Right atrium auricular region (tissue), 2 donors: ENCODE results near the gene ATP11A. TPM values are rescaled to one million over a fixed set of nuclear protein-coding genes. Genes with fewer than 3 reads are reported as not detected.

Source experiments
- DNase-seq: peaks from one replicate; pipeline ENCODE4 v3.0.0-alpha.2; 2019; ENCODE audit warnings: low spot score
- H3K27ac ChIP-seq, 2 donors: fragments of 200-600 bp; sonication (generic); 1 replicate in 1 of 2; 2 replicates in 1 of 2; pipeline ENCODE4 v1.5.1; 2016 to 2019
- H3K27me3 ChIP-seq, 2 donors: fragments of 200-600 bp; sonication (generic); one replicate each; pipeline versions ENCODE4 v1.5.1 to v1.6.0; 2017 to 2019
- H3K36me3 ChIP-seq: fragments of 200-600 bp; sonication (generic); one replicate; pipeline ENCODE4 v1.5.1; 2016
- H3K4me1 ChIP-seq, 2 donors: fragments of 200-600 bp; sonication (generic); one replicate each; pipeline versions ENCODE4 v1.5.1 to v1.6.0; 2017 to 2019
- H3K4me3 ChIP-seq, 2 donors: fragments of 200-600 bp; sonication (generic); 1 replicate in 1 of 2; 2 replicates in 1 of 2; pipeline ENCODE4 v1.5.1; 2017 to 2019; ENCODE audit warnings: mild to moderate bottlenecking in 1 of 2, moderate library complexity in 1 of 2
- H3K9me3 ChIP-seq, 2 donors: fragments of 200-600 bp; sonication (generic); one replicate each; pipeline ENCODE4 v1.5.1; 2019
- total RNA-seq, 2 donors: library from RNA; depleted of rRNA; stranded (reverse); fragments of >200 nt; gene quantifications; one replicate each; pipeline ENCODE4 v1.1.0, GENCODE V29; 2016
- TF ChIP-seq, protein P1 (sequence below), 2 donors: fragments of 200-600 bp; sonication (generic); IDR thresholded peaks; one replicate each; pipeline ENCODE4 v1.5.1; 2019; ENCODE audit warnings: antibody characterized with exemption in 2 of 2

Gene ATP11A
- total RNA-seq, 2 donors from 2014 or later = 31.8 to 48.6 TPM

DNA sequence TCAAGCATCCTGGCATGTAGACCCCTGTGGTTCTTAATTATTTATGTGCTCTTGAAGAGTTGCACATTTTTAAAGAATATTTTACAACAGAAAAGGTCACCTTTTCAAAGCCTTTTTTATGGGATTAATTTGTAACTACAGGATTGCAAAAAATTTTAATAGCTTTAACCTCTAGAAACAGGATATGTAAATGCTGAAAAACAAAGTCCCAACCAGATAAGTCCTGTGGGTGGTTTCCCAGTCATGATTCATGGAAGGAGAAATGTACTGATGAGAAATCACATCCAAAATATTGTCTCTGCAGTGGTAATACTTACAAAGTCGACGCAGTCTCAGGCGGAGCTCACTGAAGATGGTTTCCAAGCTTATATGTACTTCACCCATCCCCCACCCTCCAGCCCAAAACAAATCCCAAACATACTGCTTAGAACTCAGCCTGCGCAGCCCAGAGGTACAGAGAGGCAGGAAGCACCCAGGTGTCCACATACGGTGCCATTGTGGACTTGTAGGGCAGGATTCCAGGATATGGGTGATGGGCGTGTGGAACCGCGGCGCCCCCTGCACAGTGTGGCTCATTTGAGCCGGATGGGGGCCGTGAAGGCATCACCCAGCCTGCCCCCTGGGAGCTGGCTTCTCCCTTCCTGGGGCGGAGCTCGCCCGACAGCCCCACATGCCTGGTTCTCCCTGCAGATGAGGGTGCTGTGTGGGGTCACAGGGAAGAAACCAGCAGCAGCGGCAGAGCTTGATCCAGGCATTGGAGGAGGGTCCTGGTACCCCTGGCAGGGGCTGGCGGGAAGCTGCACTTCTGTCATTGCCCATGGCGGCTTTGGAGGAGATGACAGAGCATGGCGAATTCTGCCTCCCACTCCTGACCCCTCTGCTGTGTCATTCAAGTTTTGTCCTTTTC is 101.2 kb downstream of the ATP11A start:
- TF ChIP-seq, protein P1, sequence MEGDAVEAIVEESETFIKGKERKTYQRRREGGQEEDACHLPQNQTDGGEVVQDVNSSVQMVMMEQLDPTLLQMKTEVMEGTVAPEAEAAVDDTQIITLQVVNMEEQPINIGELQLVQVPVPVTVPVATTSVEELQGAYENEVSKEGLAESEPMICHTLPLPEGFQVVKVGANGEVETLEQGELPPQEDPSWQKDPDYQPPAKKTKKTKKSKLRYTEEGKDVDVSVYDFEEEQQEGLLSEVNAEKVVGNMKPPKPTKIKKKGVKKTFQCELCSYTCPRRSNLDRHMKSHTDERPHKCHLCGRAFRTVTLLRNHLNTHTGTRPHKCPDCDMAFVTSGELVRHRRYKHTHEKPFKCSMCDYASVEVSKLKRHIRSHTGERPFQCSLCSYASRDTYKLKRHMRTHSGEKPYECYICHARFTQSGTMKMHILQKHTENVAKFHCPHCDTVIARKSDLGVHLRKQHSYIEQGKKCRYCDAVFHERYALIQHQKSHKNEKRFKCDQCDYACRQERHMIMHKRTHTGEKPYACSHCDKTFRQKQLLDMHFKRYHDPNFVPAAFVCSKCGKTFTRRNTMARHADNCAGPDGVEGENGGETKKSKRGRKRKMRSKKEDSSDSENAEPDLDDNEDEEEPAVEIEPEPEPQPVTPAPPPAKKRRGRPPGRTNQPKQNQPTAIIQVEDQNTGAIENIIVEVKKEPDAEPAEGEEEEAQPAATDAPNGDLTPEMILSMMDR (IDR thresholded peaks at IDR 0.05) = no peak
- Histone ChIP-seq H3K27me3 (no peaks in the 10 kb centered on the region), H3K9me3 (no peaks in the 10 kb centered on the region), H3K4me1 (peaks cover 0 to 17% of the 10 kb centered on the region in 2 donors), H3K36me3 (no peaks in the 10 kb centered on the region), H3K4me3 (no peak overlapping the region), H3K27ac (no peak overlapping the region)
- DNase-seq = peak; percentile 32

DNA sequence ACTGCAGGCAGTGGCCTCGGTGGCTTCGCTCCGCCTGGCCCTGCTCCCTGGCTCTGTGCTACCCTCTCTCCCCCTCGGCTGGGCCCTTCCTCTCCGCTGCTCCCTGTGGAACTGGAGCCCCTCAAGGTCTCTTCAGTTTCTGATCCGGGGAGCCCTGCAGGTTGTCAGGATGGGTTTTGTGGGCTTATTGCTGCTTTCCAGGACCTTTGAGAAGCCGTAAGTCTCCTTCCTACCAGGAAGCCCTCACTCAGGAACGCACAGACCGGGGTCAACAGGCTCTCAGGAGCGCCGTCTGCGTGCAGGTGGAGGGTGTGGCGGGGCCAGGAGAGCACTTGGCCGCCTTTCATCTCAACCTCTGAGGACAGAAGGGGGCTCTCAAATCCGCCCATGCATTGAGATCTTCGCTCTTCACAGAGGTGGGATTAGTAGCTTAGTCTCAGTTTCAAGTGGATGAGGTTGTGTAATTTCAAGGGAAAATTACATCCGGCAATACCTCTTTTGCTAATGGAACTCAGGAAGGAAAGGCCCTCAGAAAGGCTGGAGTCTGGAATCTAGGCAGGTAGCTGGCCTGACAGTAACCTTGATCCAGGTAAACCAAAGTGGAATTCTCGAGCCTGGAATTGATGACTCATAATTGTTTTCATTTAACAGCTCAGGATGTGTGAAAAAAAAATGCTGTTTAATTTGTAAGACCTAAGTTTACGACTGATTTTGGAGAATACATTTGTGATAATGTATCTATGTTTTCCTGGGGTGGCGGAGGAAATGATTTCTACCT is 102.0 kb downstream of the ATP11A start:
- Histone ChIP-seq H3K9me3 (no peaks in the 10 kb centered on the region), H3K27ac (no peak overlapping the region), H3K4me1 (peaks cover 0 to 17% of the 10 kb centered on the region in 2 donors), H3K4me3 (no peak overlapping the region), H3K36me3 (no peaks in the 10 kb centered on the region), H3K27me3 (no peaks in the 10 kb centered on the region)
- peak; percentile 32 for DNase-seq
- TF ChIP-seq, protein P1 (IDR thresholded peaks at IDR 0.05) = no peak

- Histone ChIP-seq H3K4me1 (peaks cover 0 to 17% of the 10 kb centered on the region in 2 donors), H3K27me3 (no peaks in the 10 kb centered on the region), H3K4me3 (no peak overlapping the region), H3K36me3 (no peaks in the 10 kb centered on the region), H3K9me3 (no peaks in the 10 kb centered on the region), H3K27ac (no peak overlapping the region)
- DNase-seq = peak; percentile 40
- TF ChIP-seq, protein P1 (IDR thresholded peaks at IDR 0.05) = no peak
Measured at GRCh38 chr13:112792511-112792910, 102.7 kb downstream of the ATP11A start.

DNA sequence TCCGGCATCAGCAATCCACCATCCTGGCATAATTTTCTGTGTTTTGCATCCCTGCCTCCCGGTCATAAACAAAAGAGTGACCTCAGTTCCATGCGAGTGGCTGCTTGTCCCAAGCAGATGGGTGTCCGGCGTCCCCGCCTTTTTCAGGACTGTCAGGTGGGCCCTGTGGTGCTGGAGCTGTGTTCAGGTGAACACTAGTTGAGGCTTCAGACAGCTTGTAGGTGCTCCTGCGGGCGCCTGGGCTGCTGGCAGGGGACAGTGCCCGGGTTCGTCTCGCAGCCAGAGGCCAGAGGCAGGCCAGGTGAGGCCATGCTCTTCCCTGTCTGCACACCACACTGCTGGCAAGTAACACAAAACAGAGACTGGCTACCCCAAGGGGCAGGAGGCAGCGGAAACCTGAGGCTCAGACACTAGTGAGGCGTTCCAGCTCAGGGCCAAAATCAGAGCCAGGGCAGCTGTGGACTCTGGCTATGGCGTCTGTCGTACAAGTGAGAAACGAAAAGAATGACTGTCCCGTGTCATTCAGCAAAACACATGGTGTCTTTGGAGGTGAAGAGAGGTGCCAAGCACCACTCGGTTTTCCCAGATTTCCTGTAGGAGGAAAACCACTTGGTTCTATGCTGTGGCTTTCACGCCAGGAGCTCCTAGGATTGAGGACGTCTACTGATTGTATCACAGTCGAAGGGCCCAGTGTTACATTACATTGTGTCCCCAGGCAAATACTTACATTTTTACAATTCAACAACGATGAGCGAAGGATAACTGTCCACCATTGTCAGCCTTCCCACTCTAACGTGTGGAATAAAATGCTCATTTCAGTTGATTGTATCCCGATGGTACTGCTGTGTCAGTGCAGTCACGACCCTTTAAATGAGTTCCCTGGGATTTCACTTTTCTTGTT is 104.0 kb downstream of the ATP11A start:
- Histone ChIP-seq H3K4me3 (no peak overlapping the region), H3K27ac (no peak overlapping the region), H3K36me3 (no peaks in the 10 kb centered on the region), H3K4me1 (peaks cover 0 to 17% of the 10 kb centered on the region in 2 donors), H3K27me3 (no peaks in the 10 kb centered on the region), H3K9me3 (no peaks in the 10 kb centered on the region)
- TF ChIP-seq, protein P1 (IDR thresholded peaks at IDR 0.05) = no peak
- DNase-seq = peak; percentile 52

GRCh38 chr13:112795277-112795676 is 105.4 kb downstream of the ATP11A start:
- Histone ChIP-seq H3K27ac (no peak overlapping the region), H3K4me3 (no peak overlapping the region), H3K4me1 (peaks cover 0 to 17% of the 10 kb centered on the region in 2 donors), H3K27me3 (no peaks in the 10 kb centered on the region), H3K9me3 (no peaks in the 10 kb centered on the region), H3K36me3 (no peaks in the 10 kb centered on the region)
- peak; percentile 28 for DNase-seq
- TF ChIP-seq, protein P1 (IDR thresholded peaks at IDR 0.05) = no peak
